Gastroesophageal sphincter (tissue), 4 donors: ENCODE data around the gene RAD51C. TPM values are rescaled to one million over a fixed set of nuclear protein-coding genes. Genes with fewer than 3 reads are reported as not detected.
"Not testable (repeated sequence)": the region's sequence is repeated elsewhere in the genome, so short reads cannot be mapped to it uniquely, and the experiment has no call there.

Experiments used
- ATAC-seq: fragments of 150-250 bp; one replicate; pipeline ENCODE4 v1.9.1; 2016; ENCODE audit warnings: mild to moderate bottlenecking, moderate library complexity
- H3K27ac ChIP-seq, 4 donors: fragments of 200-600 bp; sonication (generic) in 3 of 4; 1 replicate in 3 of 4; 2 replicates in 1 of 4; pipeline ENCODE4 v1.5.1; 2016 to 2019
- H3K27me3 ChIP-seq: fragments of 200-600 bp; sonication (generic); one replicate; pipeline ENCODE4 v1.5.1; 2019
- H3K36me3 ChIP-seq, 2 donors: fragments of 200-600 bp; sonication (generic); one replicate each; pipeline ENCODE4 v1.5.1; 2019; ENCODE audit warnings: control low read depth in 1 of 2
- H3K4me1 ChIP-seq, 3 donors: fragments of 200-600 bp; sonication (generic); 1 replicate in 2 of 3; 2 replicates in 1 of 3; pipeline ENCODE4 v1.5.1; 2016 to 2019; ENCODE audit warnings: control low read depth in 2 of 3
- H3K4me3 ChIP-seq, 2 donors: fragments of 200-600 bp; sonication (generic); one replicate each; pipeline ENCODE4 v1.5.1; 2019; ENCODE audit warnings: mild to moderate bottlenecking in 1 of 2, moderate library complexity in 1 of 2
- H3K9me3 ChIP-seq, 3 donors: fragments of 200-600 bp; sonication (generic); one replicate each; pipeline ENCODE4 v1.5.1; 2017 to 2019; ENCODE audit warnings: control low read depth in 2 of 3
- EP300 ChIP-seq: sonication (generic); formaldehyde crosslinking; IDR thresholded peaks from one replicate; pipeline ENCODE4 v1.6.1; 2017; ENCODE audit warnings: antibody characterized with exemption, mild to moderate bottlenecking
- POLR2A ChIP-seq, 2 donors: fragments of 450-650 bp; IDR thresholded peaks; one replicate each; pipeline ENCODE4 v1.6.1; 2017; ENCODE audit warnings: antibody characterized with exemption in 2 of 2, mild to moderate bottlenecking in 2 of 2, moderate library complexity in 1 of 2
- POLR2AphosphoS5 ChIP-seq: sonication (generic); formaldehyde crosslinking; IDR thresholded peaks from one replicate; pipeline ENCODE4 v1.6.1; 2017; ENCODE audit warnings: antibody characterized with exemption
- WGBS, 2 donors: methylation state at CpG; one replicate each; pipeline ENCODE4 v1.1.5; 2018; ENCODE audit warnings: low coverage in 1 of 2; 5-methylcytosine and 5-hydroxymethylcytosine counted together
- total RNA-seq, 4 donors: library from RNA; depleted of rRNA; stranded (reverse); fragments of >200 nt; gene quantifications; one replicate each; pipeline ENCODE4 v1.1.0, GENCODE V29; 2016
- TF ChIP-seq, protein P1 (sequence below), 4 experiments: fragments of 200-600 bp in 2 of 4; fragments of 450-650 bp in 2 of 4; sonication (generic) in 1 of 4; IDR thresholded peaks; one replicate each; pipeline ENCODE4 v1.5.1; 2017 to 2019; ENCODE audit warnings: antibody characterized with exemption in 4 of 4, mild to moderate bottlenecking in 2 of 4, moderate library complexity in 2 of 4

RAD51C gene
- 10 to 100 TPM; 15.2 to 31.1 (median 21.1) TPM for total RNA-seq

DNA sequence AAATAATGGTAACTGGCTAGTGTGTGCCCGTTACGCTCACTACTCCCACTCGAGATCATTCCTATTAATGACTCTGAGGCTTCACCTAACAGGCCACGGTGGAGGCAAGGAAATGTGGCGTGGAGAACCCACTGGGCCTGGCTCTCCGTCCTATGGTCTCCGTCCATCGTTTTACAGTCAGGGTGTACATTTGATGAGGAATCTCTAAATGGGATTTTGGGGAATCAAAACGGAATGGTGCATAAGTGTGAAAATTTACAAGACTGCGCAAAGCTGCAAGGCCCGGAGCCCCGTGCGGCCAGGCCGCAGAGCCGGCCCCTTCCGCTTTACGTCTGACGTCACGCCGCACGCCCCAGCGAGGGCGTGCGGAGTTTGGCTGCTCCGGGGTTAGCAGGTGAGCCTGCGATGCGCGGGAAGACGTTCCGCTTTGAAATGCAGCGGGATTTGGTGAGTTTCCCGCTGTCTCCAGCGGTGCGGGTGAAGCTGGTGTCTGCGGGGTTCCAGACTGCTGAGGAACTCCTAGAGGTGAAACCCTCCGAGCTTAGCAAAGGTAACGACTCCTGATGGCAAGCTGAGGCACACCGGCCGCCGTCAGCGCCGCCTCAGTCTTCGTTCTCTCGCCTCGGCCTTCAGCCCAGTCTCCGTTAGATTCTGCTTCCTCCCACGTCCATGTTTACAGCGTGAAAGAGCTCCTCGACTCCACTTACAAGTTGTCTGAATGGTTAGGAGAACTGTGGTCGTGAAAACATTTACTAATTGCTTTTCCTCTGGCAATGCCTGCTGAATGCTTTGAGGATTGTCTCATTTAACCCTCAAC lies at the start of gene RAD51C:
TSS of gene RAD51C (plus strand) at position 364 of the 817 bp plus-strand sequence. CDS start at position 406, 42 bp downstream.
- no peaks in the 10 kb centered on the region for H3K9me3 ChIP-seq
- TF ChIP-seq, protein P1, sequence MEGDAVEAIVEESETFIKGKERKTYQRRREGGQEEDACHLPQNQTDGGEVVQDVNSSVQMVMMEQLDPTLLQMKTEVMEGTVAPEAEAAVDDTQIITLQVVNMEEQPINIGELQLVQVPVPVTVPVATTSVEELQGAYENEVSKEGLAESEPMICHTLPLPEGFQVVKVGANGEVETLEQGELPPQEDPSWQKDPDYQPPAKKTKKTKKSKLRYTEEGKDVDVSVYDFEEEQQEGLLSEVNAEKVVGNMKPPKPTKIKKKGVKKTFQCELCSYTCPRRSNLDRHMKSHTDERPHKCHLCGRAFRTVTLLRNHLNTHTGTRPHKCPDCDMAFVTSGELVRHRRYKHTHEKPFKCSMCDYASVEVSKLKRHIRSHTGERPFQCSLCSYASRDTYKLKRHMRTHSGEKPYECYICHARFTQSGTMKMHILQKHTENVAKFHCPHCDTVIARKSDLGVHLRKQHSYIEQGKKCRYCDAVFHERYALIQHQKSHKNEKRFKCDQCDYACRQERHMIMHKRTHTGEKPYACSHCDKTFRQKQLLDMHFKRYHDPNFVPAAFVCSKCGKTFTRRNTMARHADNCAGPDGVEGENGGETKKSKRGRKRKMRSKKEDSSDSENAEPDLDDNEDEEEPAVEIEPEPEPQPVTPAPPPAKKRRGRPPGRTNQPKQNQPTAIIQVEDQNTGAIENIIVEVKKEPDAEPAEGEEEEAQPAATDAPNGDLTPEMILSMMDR (IDR thresholded peaks at IDR 0.05): peak in 1 of 4 experiments; percentile 22
- TF ChIP-seq POLR2AphosphoS5: peak; percentile 73
- peak; percentile 37 to 55 for TF ChIP-seq POLR2A (IDR thresholded peaks at IDR 0.05)
- TF ChIP-seq EP300: no peak
- peak; percentile 97 for ATAC-seq
- peaks cover 0 to 21% (median 7%) of the 10 kb centered on the region in 3 donors for H3K4me1 ChIP-seq
- peak within 1 kb of the TSS; percentile 29 to 73 for H3K4me3 ChIP-seq
- WGBS, 2 donors: 18 to 30% methylated on average over 12 to 13 of the region's 50 CpGs
- peak within 1 kb of the TSS; percentile 48 to 91 (median 88) for H3K27ac ChIP-seq
- peaks cover 0 to 19% of the 10 kb centered on the region in 2 donors for H3K36me3 ChIP-seq
- no peaks in the 10 kb centered on the region for H3K27me3 ChIP-seq

DNA sequence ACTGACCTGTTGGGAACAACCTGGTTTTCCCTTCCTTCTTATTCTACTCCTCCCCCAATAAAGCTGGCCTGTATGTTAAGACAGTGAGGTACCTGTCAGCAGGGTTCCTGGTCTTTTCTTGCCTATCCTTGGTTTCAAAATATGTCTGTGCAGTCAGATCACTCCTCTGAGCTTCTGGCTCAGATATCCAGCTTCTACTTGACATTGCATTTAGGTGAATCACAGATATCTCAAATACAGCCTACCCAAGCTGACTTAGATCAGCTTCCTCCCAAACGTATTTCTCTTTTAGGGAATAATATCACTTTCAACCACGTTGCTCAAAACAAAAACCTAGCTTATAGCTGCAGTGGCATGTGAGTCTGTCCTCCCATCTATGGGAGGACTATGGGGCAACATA lies 49.3 kb upstream of the RAD51C start:
- Histone ChIP-seq H3K27ac (no peak overlapping the region), H3K27me3 (no peaks in the 10 kb centered on the region), H3K4me3 (no peak overlapping the region), H3K36me3 (no peaks in the 10 kb centered on the region), H3K4me1 (no peaks in the 10 kb centered on the region), H3K9me3 (no peaks in the 10 kb centered on the region)
- WGBS, 2 donors: 53 to 67% methylated on average over 2 of the region's 2 CpGs
- ATAC-seq: no peak
- TF ChIP-seq POLR2A (IDR thresholded peaks at IDR 0.05) (no peak), POLR2AphosphoS5 (no peak), EP300 (no peak)
- TF ChIP-seq, protein P1 (IDR thresholded peaks at IDR 0.05): no peak

DNA sequence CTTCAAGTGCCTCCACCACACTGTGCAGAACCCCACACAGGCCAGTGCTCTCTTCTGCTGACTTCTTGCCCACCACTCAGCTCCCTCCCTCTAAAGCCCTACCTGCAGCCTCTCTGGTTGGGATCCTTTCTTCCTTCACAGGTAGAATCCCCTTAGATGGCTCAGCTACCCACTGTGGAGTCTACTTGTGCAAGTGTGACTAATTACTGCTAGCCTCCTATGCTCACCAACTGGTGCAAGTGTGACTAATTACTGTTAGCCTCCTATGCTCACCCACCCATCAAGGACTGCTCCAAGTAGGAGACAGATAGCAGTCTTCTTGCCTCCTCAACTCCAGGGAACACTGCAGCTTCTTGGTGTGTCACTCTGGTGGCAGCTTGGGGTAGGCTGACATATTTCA lies 44.2 kb upstream of the RAD51C start:
- TF ChIP-seq EP300: no peak
- TF ChIP-seq, protein P1 (IDR thresholded peaks at IDR 0.05): no peak
- no peak for TF ChIP-seq POLR2A (IDR thresholded peaks at IDR 0.05)
- H3K4me3 ChIP-seq: no peak overlapping the region

DNA sequence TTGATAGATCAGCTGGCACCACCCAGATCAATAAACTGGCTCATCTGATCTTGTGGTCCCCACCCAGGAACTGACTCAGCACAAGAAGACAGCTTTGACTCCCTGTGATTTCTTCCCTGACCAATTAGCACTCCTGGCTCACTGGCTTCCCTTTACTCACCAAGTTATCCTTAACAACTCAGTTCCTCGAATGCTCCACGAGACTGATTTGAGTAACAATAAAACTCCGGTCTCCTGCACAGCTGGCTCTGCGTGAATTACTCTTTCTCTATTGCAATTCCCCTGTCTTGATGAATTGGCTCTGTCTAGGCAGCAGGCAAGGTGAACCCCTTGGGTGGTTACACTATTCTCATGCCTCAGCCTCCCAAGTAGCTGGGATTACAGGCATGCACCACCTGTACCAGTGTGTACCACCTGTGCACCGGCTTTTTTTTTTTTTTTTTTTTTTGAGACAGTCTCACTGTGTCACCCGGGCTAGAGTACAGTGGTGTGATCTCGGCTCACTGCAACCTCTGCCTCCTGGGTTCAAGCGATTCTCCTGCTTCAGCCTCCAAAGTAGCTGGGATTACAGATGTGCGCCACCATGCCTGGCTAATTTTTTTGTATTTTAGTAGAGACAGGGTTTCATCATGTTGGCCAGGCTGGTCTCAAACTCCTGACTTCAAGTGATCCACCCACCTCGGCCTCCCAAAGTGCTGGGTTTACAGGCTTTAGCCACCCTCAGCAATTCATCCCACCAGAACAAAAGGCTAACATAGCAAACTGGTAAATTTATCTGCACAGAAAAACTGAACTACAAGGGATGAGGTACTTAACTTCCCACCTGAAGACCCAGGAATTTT lies 34.2 kb upstream of the RAD51C start:
- Histone ChIP-seq H3K27ac (peak overlapping the region; percentile 75 to 84 (median 78)), H3K4me1 (peaks cover 0 to 11% (median 0%) of the 10 kb centered on the region in 3 donors), H3K4me3 (peak overlapping the region in 1 of 2 donors; percentile 48)
- not testable (repeated sequence) for ATAC-seq, H3K27me3 ChIP-seq, H3K36me3 ChIP-seq, H3K9me3 ChIP-seq
- WGBS, 2 donors: 36 to 43% methylated on average over 4 to 7 of the region's 10 CpGs

More for the DNA sequence above, 44.2 kb upstream of the RAD51C start:
- Histone ChIP-seq H3K27ac (no peak overlapping the region), H3K36me3 (no peaks in the 10 kb centered on the region), H3K9me3 (no peaks in the 10 kb centered on the region), H3K27me3 (no peaks in the 10 kb centered on the region), H3K4me1 (no peaks in the 10 kb centered on the region)
- ATAC-seq: no peak
